GM19035 (cell line): ENCODE results near the gene IL25.
"Not testable (repeated sequence)": the region's sequence is repeated elsewhere in the genome, so short reads cannot be mapped to it uniquely, and the experiment has no call there.

Experiments
- ATAC-seq: cut with Tn5 transposase; IDR thresholded peaks from one replicate; pipeline ENCODE4 v1.9.1; 2021; ENCODE audit not compliant: unreplicated experiment

IL25 gene

DNA sequence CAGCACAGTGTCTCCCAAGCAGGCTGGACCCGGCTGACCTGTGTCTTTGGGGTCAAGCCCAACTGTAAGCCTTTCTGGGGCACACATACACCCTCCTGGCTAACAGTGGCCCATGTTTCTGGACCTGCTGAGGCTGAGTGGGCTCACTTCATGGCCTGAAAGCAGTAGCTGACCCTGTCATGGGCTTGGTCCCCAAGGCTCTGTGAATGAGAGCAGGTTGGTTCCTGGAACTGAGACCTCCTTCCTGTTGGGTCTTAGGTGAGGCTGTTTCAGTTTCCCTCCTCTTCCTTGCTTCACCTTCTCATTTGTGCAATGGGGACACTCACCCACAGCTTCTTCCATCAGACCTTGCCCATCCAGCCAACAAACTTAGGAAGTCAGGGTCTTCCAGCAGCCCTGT, 744 bp upstream of the IL25 start:
- no peak for ATAC-seq

GRCh38 chr14:23373041-23373440, 432 bp downstream of the IL25 start:
- ATAC-seq, result no peak

- no peak for ATAC-seq
Measured at GRCh38 chr14:23375527-23376251, 3.1 kb downstream of the IL25 start.

GRCh38 chr14:23376482-23377197, 4.0 kb downstream of the IL25 start, which contains the start of gene CMTM5:
Gene CMTM5, plus strand, starts transcription at chr14:23377046. Its CDS starts 206 bp downstream, at chr14:23377252.
- ATAC-seq, result no peak

- ATAC-seq, result no peak
Measured at GRCh38 chr14:23377198-23377550, 4.6 kb downstream of the IL25 start.

DNA sequence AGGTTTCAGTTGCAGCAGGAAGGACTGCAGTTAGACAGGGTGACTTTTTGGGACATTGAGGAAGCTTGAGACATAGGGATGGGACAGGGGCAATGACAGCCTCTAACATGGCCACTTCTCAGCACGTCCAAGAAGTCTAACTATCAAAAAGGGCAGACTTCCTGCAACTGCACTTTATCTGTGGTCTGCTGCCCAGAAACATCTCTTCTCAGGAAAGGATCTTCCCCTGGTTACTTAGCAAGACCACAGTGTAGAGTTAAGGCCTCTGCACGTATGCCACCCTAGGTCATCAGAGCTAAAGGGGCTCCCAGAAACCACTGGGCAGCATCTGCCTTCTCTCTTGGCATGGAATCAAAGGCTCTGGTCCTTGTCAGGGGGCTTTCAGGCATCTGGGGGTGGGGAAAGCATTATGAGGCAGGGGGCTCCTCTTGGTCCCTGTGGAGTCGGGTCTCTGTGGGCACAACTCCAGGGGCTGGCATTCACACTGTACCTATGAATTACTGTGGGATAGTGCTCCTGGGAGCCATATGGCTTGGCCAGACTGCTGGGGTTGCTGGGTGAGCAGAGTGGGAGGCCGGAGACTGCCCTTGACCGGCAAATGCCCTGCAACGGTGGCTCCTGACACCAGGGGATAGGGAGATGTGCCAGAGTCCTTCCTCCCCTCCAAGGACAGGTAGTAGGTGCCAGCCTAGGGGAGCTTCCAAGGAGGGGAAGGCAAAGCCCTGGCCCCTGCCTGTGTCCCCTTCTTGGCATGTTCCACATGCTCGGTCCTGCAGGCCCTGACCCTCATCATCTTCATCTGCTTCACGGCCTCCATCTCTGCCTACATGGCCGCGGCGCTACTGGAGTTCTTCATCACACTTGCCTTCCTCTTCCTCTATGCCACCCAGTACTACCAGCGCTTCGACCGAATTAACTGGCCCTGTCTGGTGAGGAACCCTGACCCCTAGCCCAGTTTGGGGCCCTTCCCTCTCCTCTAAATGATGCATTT, 5.3 kb downstream of the IL25 start:
- ATAC-seq, result no peak

DNA sequence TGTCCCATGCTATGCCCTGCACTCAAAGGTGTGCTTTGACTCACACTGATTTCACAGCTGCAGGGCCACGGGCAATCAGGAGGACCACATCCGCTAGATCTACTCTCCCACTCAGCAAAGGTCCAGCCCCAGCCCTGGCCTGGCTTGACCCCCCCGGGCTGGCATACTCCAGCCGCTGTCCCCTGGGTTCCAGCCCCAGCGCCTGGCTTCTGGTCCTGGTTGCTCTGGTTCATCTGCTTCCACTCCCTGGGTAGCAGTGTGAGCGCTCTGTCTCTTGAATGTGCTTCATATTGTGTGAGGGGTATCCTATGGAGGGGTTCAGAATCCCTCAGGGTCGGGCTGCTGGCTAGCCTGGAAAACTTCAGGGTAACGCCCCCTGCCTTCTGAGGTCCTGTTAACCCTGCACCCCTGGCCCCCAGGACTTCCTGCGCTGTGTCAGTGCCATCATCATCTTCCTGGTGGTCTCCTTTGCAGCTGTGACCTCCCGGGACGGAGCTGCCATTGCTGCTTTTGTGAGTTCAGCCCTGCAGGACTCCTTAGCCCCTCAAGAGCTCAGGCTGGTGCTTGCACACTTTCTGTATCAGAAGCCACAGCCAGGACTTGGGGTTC, 6.1 kb downstream of the IL25 start:
- ATAC-seq, result no peak

GRCh38 chr14:23379366-23380196, 7.0 kb downstream of the IL25 start:
- ATAC-seq, result no peak

DNA sequence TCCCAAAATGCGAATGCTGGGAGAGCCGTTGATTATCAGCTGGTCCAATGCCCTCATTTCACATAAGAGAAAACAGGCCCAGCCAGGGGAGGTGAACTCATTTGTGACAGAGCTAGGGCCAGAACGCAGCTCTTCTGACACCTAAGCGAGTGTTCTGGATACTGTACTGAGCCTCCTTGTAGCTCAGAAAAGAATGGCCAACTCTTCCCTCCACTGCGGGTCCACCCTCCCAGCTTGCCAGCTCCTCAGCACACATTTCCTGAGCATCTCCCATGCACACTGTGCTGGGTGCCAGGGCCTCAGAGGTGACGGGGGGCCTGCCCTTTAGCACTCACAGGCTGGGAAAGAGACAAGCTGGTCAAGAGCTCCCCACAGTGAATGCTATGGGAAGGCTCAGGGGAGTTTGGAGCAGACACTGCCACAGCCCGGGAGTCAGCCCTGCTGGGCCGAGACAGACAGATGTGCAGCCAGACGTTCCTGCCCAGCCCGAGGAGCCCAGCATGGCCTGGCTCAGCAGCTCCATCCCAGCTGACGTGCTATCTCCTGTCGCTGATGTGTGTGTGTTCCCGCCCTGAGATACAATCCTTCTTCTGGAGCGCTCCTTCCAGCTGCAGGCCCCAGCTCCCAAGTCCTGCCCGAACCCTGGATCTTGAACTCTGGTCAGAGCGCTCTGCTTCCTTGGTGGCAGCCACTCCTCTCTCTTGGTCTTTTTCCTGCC, 7.7 kb downstream of the IL25 start:
- no peak for ATAC-seq

GRCh38 chr14:23380976-23381375, 8.4 kb downstream of the IL25 start:
- no peak for ATAC-seq

- no peak for ATAC-seq
Measured at GRCh38 chr14:23381871-23382270, 9.3 kb downstream of the IL25 start.

GRCh38 chr14:23382276-23382675, 9.7 kb downstream of the IL25 start:
- no peak for ATAC-seq

DNA sequence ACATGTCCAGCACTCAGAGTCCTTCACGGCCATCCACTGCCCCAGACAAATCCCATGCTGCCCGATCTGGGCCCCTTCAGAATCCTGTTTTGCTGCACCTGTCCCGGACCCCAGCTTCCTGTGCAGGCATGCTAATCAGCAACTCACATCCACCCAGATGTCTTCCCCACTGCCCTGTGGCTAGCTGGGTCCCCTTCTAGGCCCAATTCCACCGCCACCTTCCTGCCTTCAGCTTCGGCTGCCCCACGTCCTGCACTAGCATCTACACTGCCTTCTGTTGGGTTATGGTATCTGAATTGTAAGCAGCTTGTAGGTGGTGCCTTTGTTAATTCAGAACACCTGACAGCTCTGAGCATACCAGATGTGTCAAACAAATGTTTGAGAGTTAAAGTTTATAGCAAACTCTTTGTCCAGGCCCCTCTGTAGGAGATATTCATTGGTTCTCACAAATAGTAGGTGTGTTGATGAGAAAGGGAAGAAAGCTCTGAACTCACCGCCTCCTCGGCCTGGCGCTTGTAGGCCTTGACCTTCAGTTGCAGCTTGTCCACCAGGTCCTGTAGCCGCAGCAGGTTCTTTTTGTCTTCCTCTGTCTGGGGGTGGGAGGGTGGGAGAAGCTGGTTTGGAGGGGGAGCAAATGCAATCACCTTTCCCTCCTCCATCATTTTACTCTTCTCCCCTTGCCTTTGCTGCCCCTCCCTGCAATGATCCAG, 10.3 kb downstream of the IL25 start:
- ATAC-seq, result no peak

- ATAC-seq, result no peak
Measured at GRCh38 chr14:23384364-23385080, 11.9 kb downstream of the IL25 start.

- no peak for ATAC-seq
Measured at GRCh38 chr14:23385244-23385641, 12.6 kb downstream of the IL25 start.

GRCh38 chr14:23385642-23386265, 13.1 kb downstream of the IL25 start:
- no peak for ATAC-seq

GRCh38 chr14:23386266-23386657, 13.7 kb downstream of the IL25 start:
- not testable (repeated sequence) for ATAC-seq

DNA sequence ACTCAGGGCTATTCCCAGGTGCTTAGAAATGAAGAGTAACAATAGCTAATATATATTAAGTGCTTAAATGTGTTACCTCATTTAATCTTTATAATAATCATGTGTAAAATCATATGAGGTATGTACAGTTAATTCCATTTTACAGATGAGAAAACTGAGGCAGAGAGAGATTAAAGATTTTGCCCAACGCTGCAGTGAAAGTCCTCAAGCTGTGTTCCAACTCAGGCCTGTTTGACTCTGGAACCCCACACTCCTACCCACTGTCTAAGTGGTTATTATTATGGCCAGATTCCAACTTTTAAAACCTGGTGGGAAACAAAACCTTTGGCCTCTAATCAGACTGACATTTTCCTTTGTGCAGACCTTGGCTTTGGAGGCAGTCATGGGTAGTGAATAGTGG, 14.4 kb downstream of the IL25 start:
- no peak for ATAC-seq
